Activated T-cell treated with anti-CD3 and anti-CD28 coated beads for 1 hour (primary cell): ENCODE data around the gene SREBF2.

ENCODE experiments used
- DNase-seq: peaks from one replicate; pipeline ENCODE4 v3.0.0-alpha.2; 2020; ENCODE audit warnings: low read depth

Gene SREBF2

GRCh38 chr22:41908411-41909309 lies 75.8 kb downstream of the SREBF2 start:
- no peak for DNase-seq

GRCh38 chr22:41909310-41910049 lies 76.6 kb downstream of the SREBF2 start:
- no peak for DNase-seq

- peak; percentile 17 for DNase-seq
These were observed 77.4 kb downstream of the SREBF2 start for GRCh38 chr22:41910050-41911000.

GRCh38 chr22:41911001-41911611 lies 78.2 kb downstream of the SREBF2 start:
- DNase-seq, result no peak

GRCh38 chr22:41912338-41913039 lies 79.6 kb downstream of the SREBF2 start:
- DNase-seq, result no peak

GRCh38 chr22:41913040-41913719 lies 80.3 kb downstream of the SREBF2 start:
- DNase-seq, result no peak

- no peak for DNase-seq
These were observed 81.1 kb downstream of the SREBF2 start for GRCh38 chr22:41913842-41914534.

- no peak for DNase-seq
These were observed 81.7 kb downstream of the SREBF2 start for GRCh38 chr22:41914611-41915034.

GRCh38 chr22:41915035-41915785 lies 82.3 kb downstream of the SREBF2 start, which contains the start of gene SHISA8:
TSS of gene SHISA8 (minus strand) at chr22:41915074. CDS start at chr22:41914667, 407 bp downstream.
- DNase-seq, result peak; percentile 55

GRCh38 chr22:41915786-41916493 lies 83.0 kb downstream of the SREBF2 start:
- no peak for DNase-seq

- no peak for DNase-seq
These were observed 83.9 kb downstream of the SREBF2 start for GRCh38 chr22:41916745-41917358.

- DNase-seq, result no peak
These were observed 84.5 kb downstream of the SREBF2 start for GRCh38 chr22:41917375-41917902.

GRCh38 chr22:41917903-41918791 lies 85.2 kb downstream of the SREBF2 start:
- DNase-seq, result no peak

- peak; percentile 26 for DNase-seq
These were observed 86.7 kb downstream of the SREBF2 start for GRCh38 chr22:41919357-41920224.

- DNase-seq, result no peak
These were observed 87.5 kb downstream of the SREBF2 start for GRCh38 chr22:41920271-41920976.
